Breast epithelium (tissue), 4 donors: ENCODE data around the gene FMN1. TPM values are rescaled to one million over a fixed set of nuclear protein-coding genes. Genes with fewer than 3 reads are reported as not detected.

ENCODE experiments used
- DNase-seq, 2 donors: peaks; one replicate each; pipeline ENCODE4 v3.0.0-alpha.2; 2019; ENCODE audit warnings: low spot score in 2 of 2
- H3K27ac ChIP-seq, 2 donors: fragments of 200-600 bp; sonication (generic) in 1 of 2; one replicate each; pipeline ENCODE4 v1.5.1; 2016 to 2019; ENCODE audit warnings: mild to moderate bottlenecking in 1 of 2
- H3K27me3 ChIP-seq, 2 donors: fragments of 200-600 bp; sonication (generic) in 1 of 2; one replicate each; pipeline versions ENCODE4 v1.5.1 to v1.6.0; 2017 to 2019; ENCODE audit warnings: control low read depth in 1 of 2, mild to moderate bottlenecking in 1 of 2
- H3K36me3 ChIP-seq: fragments of 200-600 bp; one replicate; pipeline ENCODE4 v1.5.1; 2019
- H3K4me1 ChIP-seq, 2 donors: fragments of 200-600 bp; sonication (generic); one replicate each; pipeline ENCODE4 v1.5.1; 2016 to 2019; ENCODE audit warnings: control low read depth in 1 of 2
- H3K4me3 ChIP-seq, 3 donors: fragments of 200-600 bp; sonication (generic); 1 replicate in 2 of 3; 2 replicates in 1 of 3; pipeline ENCODE4 v1.5.1; 2016 to 2019; ENCODE audit warnings: mild to moderate bottlenecking in 3 of 3, moderate library complexity in 2 of 3
- H3K9me3 ChIP-seq, 2 donors: fragments of 200-600 bp; sonication (generic) in 1 of 2; one replicate each; pipeline ENCODE4 v1.5.1; 2016 to 2019; ENCODE audit warnings: control low read depth in 1 of 2
- CTCF ChIP-seq, 3 donors: fragments of 450-650 bp; IDR thresholded peaks; one replicate each; pipeline ENCODE4 v1.5.1; 2016 to 2017; ENCODE audit warnings: antibody characterized with exemption in 3 of 3, mild to moderate bottlenecking in 3 of 3, moderate library complexity in 3 of 3
- POLR2A ChIP-seq: fragments of 450-650 bp; IDR thresholded peaks from one replicate; pipeline ENCODE4 v1.6.1; 2016; ENCODE audit warnings: antibody characterized with exemption, mild to moderate bottlenecking, moderate library complexity
- POLR2AphosphoS5 ChIP-seq, 3 donors: sonication (generic); formaldehyde crosslinking; IDR thresholded peaks; one replicate each; pipeline ENCODE4 v1.6.1; 2017; ENCODE audit warnings: antibody characterized with exemption in 3 of 3
- intact Hi-C: fragments of 100-400 bp; cut with DNase I; formaldehyde crosslinking; loops from one replicate; pipeline ENCODE4 v1.15.1; 2023; ENCODE audit warnings: low total_unique reads
- total RNA-seq, 3 donors: library from RNA; depleted of rRNA; stranded (reverse); fragments of >200 nt; gene quantifications; one replicate each; pipeline ENCODE4 v1.1.0, GENCODE V29; 2016

FMN1 gene
- total RNA-seq, 3 donors from 2014 or later: 33.1 to 56.8 (median 50.7) TPM

- no peak for DNase-seq
- H3K27me3 ChIP-seq: no peaks in the 10 kb centered on the region
- intact Hi-C loops: no loop called here
- TF ChIP-seq CTCF (IDR thresholded peaks at IDR 0.05) (no peak), POLR2AphosphoS5 (IDR thresholded peaks at IDR 0.05) (no peak), POLR2A (no peak)
- no peaks in the 10 kb centered on the region for H3K36me3 ChIP-seq
- H3K4me1 ChIP-seq: no peaks in the 10 kb centered on the region
- no peak overlapping the region for H3K27ac ChIP-seq
- H3K4me3 ChIP-seq: no peak overlapping the region
- no peaks in the 10 kb centered on the region for H3K9me3 ChIP-seq
Measured at GRCh38 chr15:33083232-33084081, 111.1 kb downstream of the FMN1 start.

DNA sequence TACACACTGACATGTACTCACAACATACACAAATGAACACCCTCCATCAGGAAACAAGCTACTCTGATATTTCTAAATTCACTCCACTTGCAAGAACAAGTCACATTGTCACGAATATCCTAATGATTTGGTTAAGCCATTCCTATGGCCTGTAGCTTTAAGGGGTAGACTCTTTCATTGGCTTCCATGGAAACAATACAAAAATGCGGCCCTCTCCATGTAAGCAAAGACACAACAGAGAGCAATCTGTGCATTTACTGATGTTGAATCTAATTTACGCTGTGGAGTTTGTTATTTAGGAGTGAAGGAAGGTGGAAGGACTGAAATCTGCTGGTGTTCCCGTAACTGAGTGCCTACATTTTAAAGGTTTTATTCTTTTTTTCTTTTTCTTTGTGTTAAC is 114.5 kb downstream of the FMN1 start:
- TF ChIP-seq POLR2A: no peak
- TF ChIP-seq CTCF (IDR thresholded peaks at IDR 0.05): no peak
- TF ChIP-seq POLR2AphosphoS5 (IDR thresholded peaks at IDR 0.05): no peak
- no peak for DNase-seq
- Histone ChIP-seq H3K36me3 (no peaks in the 10 kb centered on the region), H3K27me3 (no peaks in the 10 kb centered on the region), H3K4me3 (no peak overlapping the region), H3K27ac (no peak overlapping the region), H3K4me1 (no peaks in the 10 kb centered on the region), H3K9me3 (no peaks in the 10 kb centered on the region)
- intact Hi-C loops: no loop called here

DNA sequence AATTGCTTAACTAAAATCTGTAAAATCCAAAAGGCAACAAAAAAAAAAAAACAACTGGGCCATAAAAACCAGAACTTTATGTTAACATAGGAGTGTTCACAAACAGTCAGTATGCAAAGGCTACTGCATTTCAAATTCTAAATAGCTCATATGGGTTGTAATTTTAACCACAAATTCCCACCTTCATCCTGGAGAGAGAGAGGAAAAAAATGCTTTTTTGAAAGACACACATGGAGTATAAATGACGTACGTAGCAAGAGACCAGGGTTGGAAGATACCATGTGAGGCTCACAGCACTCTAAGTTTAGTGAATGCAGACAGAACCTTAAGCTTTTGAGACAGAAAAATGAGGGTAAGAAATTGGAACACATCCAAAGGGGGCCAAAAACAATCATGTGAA is 115.9 kb downstream of the FMN1 start:
- no peak for TF ChIP-seq CTCF (IDR thresholded peaks at IDR 0.05)
- no peak for TF ChIP-seq POLR2A
- no peak for TF ChIP-seq POLR2AphosphoS5 (IDR thresholded peaks at IDR 0.05)
- intact Hi-C loops: no loop called here
- no peak for DNase-seq
- Histone ChIP-seq H3K27ac (no peak overlapping the region), H3K36me3 (no peaks in the 10 kb centered on the region), H3K4me3 (no peak overlapping the region), H3K27me3 (no peaks in the 10 kb centered on the region), H3K9me3 (no peaks in the 10 kb centered on the region), H3K4me1 (no peaks in the 10 kb centered on the region)

GRCh38 chr15:33076937-33077336 is 117.6 kb downstream of the FMN1 start:
- H3K4me1 ChIP-seq: no peaks in the 10 kb centered on the region
- TF ChIP-seq POLR2AphosphoS5 (IDR thresholded peaks at IDR 0.05) (no peak), CTCF (IDR thresholded peaks at IDR 0.05) (no peak), POLR2A (no peak)
- H3K36me3 ChIP-seq: no peaks in the 10 kb centered on the region
- H3K9me3 ChIP-seq: no peaks in the 10 kb centered on the region
- H3K4me3 ChIP-seq: no peak overlapping the region
- intact Hi-C loops: no loop called here
- DNase-seq: no peak
- no peak overlapping the region for H3K27ac ChIP-seq
- no peaks in the 10 kb centered on the region for H3K27me3 ChIP-seq

- Histone ChIP-seq H3K4me1 (no peaks in the 10 kb centered on the region), H3K9me3 (no peaks in the 10 kb centered on the region), H3K4me3 (no peak overlapping the region), H3K36me3 (no peaks in the 10 kb centered on the region), H3K27me3 (no peaks in the 10 kb centered on the region), H3K27ac (no peak overlapping the region)
- no peak for TF ChIP-seq CTCF (IDR thresholded peaks at IDR 0.05)
- no peak for TF ChIP-seq POLR2A
- TF ChIP-seq POLR2AphosphoS5 (IDR thresholded peaks at IDR 0.05): no peak
- intact Hi-C loops: loop anchor here (2.0 kb wide), 1 partner anchor 26 kb away; no protein-coding TSS in a partner anchor
- no peak for DNase-seq
Measured at GRCh38 chr15:33074942-33075341, 119.6 kb downstream of the FMN1 start.
